ENCODE results near the gene LSR. TPM values are rescaled to one million over a fixed set of nuclear protein-coding genes. Genes with fewer than 3 reads are reported as not detected.
"Not testable (repeated sequence)": the region's sequence is repeated elsewhere in the genome, so short reads cannot be mapped to it uniquely, and the experiment has no call there.

LSR gene
- total RNA-seq, 1 experiment from 2014 or later, result 0.07 TPM

- DNase-seq (ENCODE audit: low read depth), result no peak
Measured at GRCh38 chr19:35217649-35217990, 31.2 kb upstream of the LSR start.

DNA sequence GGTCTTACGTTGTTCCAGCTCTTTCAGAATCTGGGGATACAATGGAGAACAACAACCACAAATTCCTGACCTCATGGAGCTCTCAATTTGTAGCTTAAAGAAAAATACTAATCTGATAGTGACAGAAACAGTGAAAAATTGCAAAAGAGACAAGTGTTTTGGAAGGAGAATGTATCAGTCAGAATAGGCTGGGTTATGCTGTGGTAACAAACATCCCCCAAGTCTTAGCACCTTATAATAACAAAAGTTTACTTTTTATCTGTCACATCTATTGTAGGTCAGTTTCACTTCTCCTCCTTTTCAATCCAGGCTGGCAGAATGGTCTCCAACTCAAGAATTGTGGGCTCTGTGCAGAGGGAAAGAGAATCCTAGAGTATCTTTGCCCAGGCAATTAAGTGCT is 29.8 kb upstream of the LSR start:
- no peak for DNase-seq (ENCODE audit: low read depth)

DNA sequence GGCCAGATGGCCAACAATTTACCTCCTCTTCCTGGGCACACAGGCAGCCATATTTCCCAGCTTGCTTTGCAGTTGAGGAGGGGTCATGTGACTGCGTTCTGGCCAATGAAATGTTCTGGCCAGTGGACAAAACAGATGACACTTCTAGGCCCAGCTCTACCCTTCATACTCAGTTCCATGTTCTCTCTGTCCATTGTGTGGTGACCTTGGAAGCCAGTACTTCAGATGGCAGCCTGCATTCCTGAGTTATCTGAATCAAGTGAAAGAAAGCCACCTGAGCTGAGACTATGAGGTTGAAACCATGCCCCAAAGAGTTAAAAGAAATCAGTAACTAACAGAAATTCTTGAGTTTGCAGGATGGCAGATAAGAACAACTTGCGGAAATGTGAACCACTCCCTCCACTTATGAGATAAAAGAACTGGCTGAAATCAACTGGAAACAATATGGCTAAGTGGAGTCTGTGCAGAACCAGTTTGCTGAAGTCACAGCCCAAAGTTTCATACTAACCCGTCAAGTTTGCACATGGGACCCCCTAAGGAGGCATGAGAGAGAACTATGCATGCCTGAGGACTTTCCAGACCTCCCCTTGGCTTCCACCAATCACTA is 28.4 kb upstream of the LSR start:
- no peak for DNase-seq (ENCODE audit: low read depth)

GRCh38 chr19:35220973-35221590 is 27.7 kb upstream of the LSR start:
- not testable (repeated sequence) for DNase-seq (ENCODE audit: low read depth)

DNA sequence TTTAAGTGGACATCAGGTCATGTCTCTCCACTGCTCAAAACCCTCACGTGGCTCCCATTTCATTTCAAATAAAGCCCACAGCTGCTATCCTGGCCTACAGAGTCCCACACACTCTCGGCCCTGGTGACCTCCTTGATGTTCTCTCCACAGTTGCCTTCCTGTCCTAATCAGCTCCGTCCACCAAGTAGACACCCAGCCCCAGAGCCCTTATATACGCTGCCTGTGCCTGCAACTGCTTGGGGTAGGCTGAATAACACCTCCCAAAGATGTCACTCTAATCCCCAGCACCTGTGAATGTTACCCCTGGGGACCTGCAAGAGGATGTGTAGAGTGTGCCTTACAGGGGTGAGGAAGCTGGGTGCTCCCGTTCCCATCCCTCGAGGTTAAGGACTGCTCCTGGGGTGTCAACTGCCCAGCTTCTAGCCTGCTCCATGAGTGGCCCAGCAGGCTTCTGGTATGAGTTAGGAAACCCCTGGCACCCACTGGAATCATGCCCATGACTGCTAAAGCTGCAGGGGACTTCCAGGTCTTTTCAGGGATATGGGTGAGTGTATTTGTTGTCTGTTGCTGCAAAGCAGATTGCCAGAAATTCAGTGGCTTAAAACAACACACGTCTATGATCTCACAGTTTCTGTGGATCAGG is 26.3 kb upstream of the LSR start:
- DNase-seq (ENCODE audit: low read depth), result no peak

DNA sequence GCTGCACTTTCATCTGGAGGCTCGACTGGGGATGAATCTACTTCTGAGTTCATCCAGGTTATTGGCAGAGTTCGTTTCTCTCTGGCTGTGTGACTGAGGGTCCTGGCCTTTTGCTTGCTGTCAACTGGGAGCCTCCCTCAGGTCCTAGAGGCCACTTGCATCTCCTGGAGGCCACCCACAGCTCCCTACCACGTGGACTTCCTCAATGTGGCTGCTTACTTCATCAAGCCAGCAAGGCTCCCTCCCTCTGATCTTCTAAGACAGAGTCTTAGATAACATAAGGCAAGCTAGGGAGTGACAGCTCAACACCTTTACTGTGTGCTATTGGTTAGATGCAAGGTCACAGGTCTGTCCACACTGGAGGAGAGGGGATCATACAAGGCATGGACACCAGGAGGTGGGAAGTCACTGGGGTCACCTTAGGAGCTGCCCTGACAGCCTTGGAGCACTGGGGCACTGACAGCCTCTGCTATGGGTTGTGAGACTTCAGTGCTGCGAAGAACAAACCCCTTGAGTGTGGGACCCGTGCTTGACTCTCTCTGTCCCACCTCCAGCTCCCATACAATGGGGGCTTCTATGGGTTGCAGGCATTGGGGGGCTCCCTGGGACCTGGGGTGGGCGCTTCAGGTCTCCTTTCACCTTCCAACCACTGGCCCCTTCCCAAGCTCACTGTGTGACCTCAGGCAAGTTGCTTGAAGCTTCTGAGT is 25.6 kb upstream of the LSR start:
- no peak for DNase-seq (ENCODE audit: low read depth)

GRCh38 chr19:35223862-35224505 is 24.8 kb upstream of the LSR start:
- DNase-seq (ENCODE audit: low read depth), result no peak

DNA sequence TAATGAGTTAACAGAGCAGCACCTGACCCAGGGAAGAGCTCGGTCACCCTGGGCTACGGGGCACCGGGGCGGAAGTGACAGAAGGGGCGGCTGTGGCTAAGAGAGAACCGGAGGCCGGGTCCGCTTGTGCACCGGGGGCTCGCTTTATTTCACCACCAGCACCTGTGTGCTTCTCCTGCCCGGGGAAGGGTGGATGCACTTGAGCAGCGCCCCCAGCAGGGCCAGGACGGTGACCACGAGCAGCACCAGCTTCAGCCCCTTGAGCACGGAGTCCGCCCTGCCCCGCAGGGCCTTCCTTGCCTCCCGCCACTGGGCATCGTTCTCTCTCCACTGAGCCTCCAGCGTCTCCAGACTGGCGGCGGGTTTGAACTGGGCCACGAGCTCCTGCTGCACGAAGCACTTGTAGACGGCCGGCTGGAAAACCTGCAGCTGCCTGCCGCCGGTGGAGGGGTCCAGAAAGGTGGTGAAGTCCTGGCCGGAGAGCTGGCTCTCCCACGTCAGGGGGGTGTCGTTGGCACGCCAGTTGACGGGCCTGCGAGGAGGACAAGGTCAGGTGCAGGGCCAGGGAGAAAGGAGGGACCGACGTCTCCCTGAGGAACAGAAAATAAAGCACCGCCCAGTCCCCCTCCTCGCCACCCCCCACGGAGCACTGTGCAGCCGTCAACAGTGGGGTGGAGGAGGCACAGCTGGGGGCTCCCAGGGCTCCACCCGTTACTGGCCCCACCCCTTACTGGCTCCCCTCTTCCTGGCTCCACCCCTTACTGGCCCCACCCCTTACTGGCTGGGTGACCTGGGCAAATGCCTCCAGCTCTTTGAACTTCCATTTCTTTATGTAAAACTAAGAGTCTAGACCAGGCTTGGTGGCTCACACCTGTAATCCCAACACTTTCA is 23.9 kb upstream of the LSR start:
- no peak for DNase-seq (ENCODE audit: low read depth)

DNA sequence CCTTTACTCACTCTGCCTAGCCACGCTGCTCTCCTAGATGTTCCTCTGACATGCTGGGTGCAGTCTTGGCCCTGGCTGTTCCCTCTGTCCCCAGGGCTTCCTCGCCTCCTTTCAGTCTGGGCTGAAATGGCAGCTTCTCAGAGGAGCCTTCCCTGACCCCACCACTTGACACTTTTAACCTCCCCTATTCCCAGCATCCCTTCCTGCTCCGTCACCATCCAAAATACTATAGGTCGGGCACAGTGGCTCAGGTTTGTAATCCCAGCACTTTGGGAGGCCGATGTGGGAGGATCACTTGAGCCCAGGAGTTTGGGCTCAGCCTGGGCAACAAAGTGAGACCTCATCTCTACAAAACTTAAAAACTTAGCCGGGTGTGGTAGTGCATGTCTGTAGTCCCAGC is 22.9 kb upstream of the LSR start:
- no peak for DNase-seq (ENCODE audit: low read depth)

DNA sequence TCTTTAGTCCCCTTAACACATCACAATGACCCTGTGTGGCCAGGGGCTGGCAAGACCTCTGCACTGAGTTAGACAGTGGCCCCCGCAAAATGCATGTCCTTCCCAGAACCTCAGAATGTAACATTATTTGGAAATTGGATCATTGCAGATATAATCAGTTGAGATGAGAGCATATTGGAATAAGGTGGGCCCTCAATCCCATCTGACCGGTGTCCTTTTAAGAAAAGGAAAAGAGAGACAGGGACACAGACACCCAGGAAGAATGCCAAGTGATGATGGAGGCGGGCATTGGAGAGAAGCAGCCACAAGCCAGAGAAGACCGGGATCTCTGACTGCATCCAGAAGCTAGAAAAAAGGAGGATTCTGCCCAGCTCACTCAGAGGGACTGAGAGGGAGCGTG is 22.1 kb upstream of the LSR start:
- no peak for DNase-seq (ENCODE audit: low read depth)

DNA sequence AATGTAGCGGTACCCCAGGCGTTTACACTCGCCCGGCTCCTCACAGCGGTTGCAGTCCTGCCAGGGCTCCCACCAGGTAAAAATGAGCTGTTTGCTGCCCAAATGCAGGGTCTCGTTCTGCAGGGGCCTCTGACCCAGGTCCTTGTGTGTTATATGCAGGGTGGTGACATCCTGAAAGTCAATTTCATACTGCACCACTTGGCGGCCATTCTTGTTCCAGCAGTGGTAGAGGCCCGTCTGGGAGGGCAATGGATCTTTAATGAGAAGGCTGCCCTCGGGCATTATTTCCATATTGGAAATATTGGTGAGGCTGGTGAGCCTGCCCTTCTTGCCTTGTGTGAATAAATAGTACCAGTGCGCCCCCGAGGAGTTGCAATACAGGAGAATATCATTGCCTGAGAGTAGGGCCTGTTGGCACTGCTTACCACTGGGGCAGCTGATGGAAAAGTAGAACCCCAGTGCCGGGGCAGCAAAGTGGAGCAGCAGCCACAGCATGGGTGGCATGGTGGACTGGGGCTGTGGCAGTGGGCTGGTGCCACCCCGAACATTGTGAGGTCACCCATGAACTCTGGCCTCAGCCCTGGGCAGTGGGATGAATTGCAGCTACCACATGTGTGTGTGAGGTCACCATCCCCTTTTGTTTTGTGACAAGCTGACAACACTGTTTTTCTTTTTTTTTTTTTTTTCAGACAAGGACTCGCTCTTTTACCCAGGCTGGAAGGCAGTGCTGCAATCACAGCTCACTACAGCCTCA is 20.4 kb upstream of the LSR start, which contains the start of gene FAM187B:
TSS of gene FAM187B (minus strand) at position 563 of the 754 bp plus-strand sequence. CDS start at position 504, 59 bp downstream.
- no peak for DNase-seq (ENCODE audit: low read depth)

DNA sequence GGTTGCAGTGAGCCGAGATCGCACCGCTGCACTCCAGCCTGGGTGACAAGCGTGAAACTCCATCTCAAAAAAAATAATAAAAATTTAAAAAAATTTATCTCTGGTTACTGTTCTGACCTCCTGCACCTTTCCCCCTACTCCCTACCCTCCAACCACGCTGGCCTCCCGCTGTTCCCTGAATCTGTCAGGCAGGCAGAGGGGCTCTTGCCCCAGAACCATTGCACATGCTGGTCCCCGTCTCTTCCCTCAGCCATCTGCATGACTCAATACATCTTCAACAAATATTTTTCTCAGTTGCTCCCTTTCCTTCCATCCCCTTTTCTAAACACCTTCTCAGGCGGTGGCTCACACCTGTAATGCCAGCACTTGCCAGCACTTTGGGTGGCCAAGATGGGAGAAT is 19.2 kb upstream of the LSR start:
- no peak for DNase-seq (ENCODE audit: low read depth)

DNA sequence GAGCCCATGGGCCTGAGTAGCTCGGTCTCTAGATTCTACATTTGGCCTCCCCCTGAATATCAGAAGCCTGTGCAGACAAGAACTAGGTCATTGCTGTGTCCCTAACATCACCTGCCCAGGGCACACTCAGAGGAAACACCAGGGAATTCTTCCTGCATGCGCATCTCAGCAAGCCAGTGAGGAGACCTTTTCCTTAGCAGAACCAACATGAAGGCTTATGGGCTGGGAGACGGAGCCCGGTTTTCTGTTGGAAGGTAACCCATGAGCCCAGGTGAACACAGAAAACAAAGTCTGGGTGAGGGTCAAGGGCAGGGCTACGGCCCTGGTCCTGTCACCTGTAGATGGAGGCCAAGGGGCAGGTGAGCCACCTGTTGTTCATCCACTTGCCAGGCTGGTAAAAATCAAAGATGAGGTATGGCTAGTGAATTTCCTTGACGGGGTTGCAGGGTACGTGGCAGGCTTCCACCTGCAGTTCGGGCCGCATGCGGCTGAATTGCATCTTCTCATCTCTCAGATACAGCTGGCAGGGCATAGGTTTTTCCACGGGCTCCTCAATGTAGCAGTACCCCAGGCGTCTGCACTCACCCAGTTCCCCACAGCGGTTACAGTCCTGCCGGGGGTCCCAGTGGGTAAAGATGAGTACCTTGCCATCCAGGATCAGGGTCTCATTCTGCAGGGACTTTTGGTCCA is 16.7 kb upstream of the LSR start:
- DNase-seq (ENCODE audit: low read depth), result no peak

DNA sequence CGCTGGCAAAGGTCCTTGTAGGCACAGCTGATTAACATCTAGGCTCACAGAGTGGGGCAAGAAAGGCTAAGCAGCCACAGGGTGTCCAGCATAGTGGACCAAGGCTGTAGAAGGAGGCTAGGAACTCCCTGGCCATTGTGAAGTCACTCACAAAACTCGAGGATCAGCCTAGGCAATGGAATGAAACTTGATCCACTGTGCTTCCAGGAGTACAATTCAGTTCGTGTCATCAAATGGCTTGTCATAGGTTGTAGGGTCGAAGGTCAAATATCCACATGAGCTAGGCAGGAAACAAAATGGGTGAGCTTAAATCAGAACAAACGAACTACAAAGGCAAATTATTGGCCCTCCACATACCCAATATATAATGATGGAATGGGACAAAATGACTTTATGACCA is 15.9 kb upstream of the LSR start:
- no peak for DNase-seq (ENCODE audit: low read depth)

DNA sequence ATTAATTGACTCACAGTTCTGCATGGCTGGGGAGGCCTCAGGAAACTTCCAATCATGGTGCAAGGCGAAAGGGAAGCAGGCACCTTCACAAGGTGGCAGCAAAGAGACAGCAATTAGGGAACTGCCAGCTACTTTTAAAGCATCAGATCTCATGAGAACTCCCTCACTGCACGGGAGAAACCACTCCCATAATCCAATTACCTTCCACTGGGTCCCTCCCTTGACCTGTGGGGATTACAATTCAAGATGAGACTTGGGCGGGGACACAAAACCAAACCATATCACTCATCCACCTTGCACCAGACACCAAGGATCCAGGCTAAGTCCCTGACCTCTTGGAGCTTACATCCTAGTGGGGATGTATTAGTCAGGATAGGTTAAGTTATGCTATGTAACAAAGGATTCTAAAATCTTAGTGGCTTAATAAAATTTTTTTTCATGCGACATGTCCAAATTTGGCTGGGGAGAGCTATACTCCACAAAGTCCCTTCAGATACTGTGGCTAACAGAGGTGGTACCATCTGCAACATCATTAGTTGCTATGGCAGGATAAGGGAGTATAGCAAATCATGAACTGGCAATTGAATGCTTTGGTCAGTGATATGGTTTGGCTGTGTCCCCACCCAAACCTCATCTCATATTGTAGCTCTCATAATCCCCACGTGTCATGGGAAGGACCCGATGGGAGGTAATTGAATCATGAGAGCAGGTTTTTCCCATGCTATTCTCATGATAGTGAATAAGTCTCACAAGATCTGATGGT is 12.0 kb upstream of the LSR start:
- no peak for DNase-seq (ENCODE audit: low read depth)

DNA sequence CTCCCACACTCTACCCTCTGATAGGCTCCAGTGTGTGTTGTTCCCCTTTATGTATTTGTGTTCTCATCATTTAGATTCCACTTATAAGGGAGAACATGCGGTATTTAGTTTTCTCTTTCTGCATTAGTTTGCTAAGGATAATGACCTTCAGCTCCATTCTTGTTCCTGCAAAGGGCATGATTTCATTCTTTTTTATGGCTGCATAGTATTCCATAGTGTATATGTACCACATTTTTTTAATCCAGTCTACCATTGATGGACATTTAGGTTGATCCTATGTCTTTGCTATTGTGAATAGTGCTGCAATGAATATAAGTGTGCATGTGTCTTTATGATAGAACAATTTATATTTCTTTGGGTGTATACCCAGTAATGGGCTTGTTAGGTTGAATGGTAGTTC is 9.2 kb upstream of the LSR start:
- not testable (repeated sequence) for DNase-seq (ENCODE audit: low read depth)

DNA sequence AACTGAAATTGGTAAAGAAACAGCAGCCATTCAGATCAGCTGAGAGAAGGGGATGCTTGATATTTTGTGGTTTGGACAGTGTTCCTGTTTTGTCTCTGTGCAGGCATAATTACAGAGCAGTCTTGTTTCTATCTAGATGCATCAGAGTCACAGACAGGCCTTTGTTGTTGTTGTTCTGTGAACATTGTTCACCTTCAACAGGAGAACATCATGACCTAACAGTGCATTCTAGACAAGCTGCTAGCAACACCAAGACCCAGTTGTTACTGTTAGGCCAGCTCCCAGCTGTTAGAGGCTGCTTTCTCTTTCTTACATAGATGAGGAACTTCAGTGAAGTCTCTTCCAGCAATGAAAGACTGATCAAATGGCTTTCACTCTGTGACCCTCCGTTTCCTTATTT is 8.5 kb upstream of the LSR start:
- no peak for DNase-seq (ENCODE audit: low read depth)

DNA sequence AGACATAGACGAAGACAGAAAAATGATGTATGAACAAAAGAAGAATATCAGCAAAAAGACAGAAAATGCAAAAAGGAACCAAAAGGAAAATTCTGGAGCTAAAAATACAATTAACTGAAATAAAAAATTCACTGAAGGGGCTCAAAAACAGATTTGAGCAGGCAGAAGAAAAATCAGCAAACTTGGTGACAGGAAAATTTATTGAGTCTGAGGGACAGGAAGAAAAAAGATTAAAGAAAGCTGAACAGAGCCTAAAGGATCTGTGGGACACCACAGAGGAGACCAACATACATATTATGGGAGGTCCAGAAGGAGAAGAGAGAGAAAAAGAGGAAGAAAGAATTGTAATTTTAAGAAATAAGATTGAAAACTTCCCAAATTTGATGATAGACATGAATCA is 7.4 kb upstream of the LSR start:
- DNase-seq (ENCODE audit: low read depth), result no peak

DNA sequence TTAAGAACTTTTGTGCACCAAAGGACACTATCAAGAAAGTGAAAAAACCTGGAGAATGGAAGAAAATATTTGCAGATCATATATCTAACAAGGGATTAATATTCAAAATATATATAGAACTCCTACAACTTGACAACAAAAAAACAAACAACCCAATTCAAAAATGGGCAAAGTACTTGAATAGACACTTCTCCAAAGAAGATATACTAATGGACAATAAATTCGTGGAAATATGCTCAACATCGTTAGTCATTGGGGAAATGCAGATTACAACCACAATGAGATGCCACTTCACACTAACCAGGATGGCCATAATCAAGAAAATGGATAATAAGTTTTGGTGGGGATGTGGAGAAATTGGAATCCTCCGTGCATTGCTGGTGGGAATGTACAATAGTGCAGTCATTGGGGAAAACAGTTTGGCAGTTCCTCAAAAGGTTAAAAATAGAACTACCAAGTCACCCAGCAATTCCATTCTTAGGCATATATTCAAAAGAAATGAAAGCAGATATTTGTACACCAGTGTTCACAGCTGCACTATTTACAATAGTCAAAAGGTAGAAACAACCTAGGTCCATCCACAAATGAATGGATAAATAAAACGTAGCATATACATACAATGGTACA is 2.2 kb upstream of the LSR start:
- DNase-seq (ENCODE audit: low read depth), result no peak
